ENCODE data around the gene PNPLA6. TPM values are rescaled to one million over a fixed set of nuclear protein-coding genes. Genes with fewer than 3 reads are reported as not detected.

PNPLA6 gene
- total RNA-seq, 4 donors from 2014 or later = 181 to 296 (median 234) TPM

- Histone ChIP-seq H3K27ac (no peak overlapping the region), H3K4me1 (peaks cover 0 to 9% (median 4%) of the 10 kb centered on the region in 4 donors), H3K4me3 (no peak overlapping the region), H3K36me3 (peaks cover 0 to 6% (median 0%) of the 10 kb centered on the region in 3 donors), H3K9me3 (no peaks in the 10 kb centered on the region), H3K27me3 (peaks cover 0 to 7% of the 10 kb centered on the region in 2 donors)
- no peak for TF ChIP-seq CTCF (IDR thresholded peaks at IDR 0.05)
- TF ChIP-seq POLR2A (IDR thresholded peaks at IDR 0.05) = no peak
- no peak for DNase-seq
Observed at GRCh38 chr19:7600721-7601120, 65.2 kb downstream of the PNPLA6 start.

- H3K4me3 ChIP-seq = no peak overlapping the region
- H3K4me1 ChIP-seq = no peaks in the 10 kb centered on the region
- no peak for DNase-seq
- H3K27me3 ChIP-seq = no peaks in the 10 kb centered on the region
- no peaks in the 10 kb centered on the region for H3K9me3 ChIP-seq
- TF ChIP-seq CTCF (IDR thresholded peaks at IDR 0.05) = no peak
- no peak for TF ChIP-seq POLR2A (IDR thresholded peaks at IDR 0.05)
- no peak overlapping the region for H3K27ac ChIP-seq
- peaks cover 0 to 12% (median 0%) of the 10 kb centered on the region in 3 donors for H3K36me3 ChIP-seq
Observed at GRCh38 chr19:7602240-7602934, 66.9 kb downstream of the PNPLA6 start.

GRCh38 chr19:7602935-7603497 lies 67.5 kb downstream of the PNPLA6 start:
- H3K27ac ChIP-seq = no peak overlapping the region
- H3K4me3 ChIP-seq = no peak overlapping the region
- H3K27me3 ChIP-seq = no peaks in the 10 kb centered on the region
- H3K36me3 ChIP-seq = peaks cover 0 to 18% (median 0%) of the 10 kb centered on the region in 3 donors
- TF ChIP-seq POLR2A (IDR thresholded peaks at IDR 0.05) (no peak), CTCF (IDR thresholded peaks at IDR 0.05) (no peak)
- H3K9me3 ChIP-seq = no peaks in the 10 kb centered on the region
- DNase-seq = no peak
- H3K4me1 ChIP-seq = no peaks in the 10 kb centered on the region

- Histone ChIP-seq H3K36me3 (peaks cover 0 to 21% (median 0%) of the 10 kb centered on the region in 3 donors), H3K27ac (no peak overlapping the region), H3K9me3 (no peaks in the 10 kb centered on the region), H3K27me3 (no peaks in the 10 kb centered on the region), H3K4me3 (no peak overlapping the region), H3K4me1 (no peaks in the 10 kb centered on the region)
- TF ChIP-seq POLR2A (IDR thresholded peaks at IDR 0.05) = no peak
- no peak for TF ChIP-seq CTCF (IDR thresholded peaks at IDR 0.05)
- no peak for DNase-seq
Observed at GRCh38 chr19:7603919-7604318, 68.4 kb downstream of the PNPLA6 start.

- H3K36me3 ChIP-seq = peaks cover 0 to 27% (median 0%) of the 10 kb centered on the region in 3 donors
- TF ChIP-seq CTCF (IDR thresholded peaks at IDR 0.05) (no peak), POLR2A (IDR thresholded peaks at IDR 0.05) (no peak)
- DNase-seq = no peak
Observed at GRCh38 chr19:7605490-7606222, 70.1 kb downstream of the PNPLA6 start.

More at GRCh38 chr19:7605490-7606222, 70.1 kb downstream of the PNPLA6 start:
- Histone ChIP-seq H3K4me3 (no peak overlapping the region), H3K4me1 (no peaks in the 10 kb centered on the region), H3K9me3 (no peaks in the 10 kb centered on the region), H3K27ac (no peak overlapping the region), H3K27me3 (no peaks in the 10 kb centered on the region)
